Activated CD8-positive, alpha-beta memory T cell treated with anti-CD3 and anti-CD28 coated beads, Interleukin-2, amount 50 U/mL, for 1 hour (primary cell): Measurements from ENCODE around the gene DPP4.

Experiments used
- DNase-seq: peaks from one replicate; pipeline ENCODE4 v3.0.0-alpha.2; 2020; ENCODE audit errors: extremely low read depth

Gene DPP4

GRCh38 chr2:162073888-162074631 is at the start of gene DPP4:
Gene DPP4, minus strand, starts transcription at chr2:162074215. Its CDS starts 234 bp downstream, at chr2:162073981.
- DNase-seq: no peak

GRCh38 chr2:162118166-162119031 is 44.4 kb upstream of the DPP4 start:
- DNase-seq: no peak

DNA sequence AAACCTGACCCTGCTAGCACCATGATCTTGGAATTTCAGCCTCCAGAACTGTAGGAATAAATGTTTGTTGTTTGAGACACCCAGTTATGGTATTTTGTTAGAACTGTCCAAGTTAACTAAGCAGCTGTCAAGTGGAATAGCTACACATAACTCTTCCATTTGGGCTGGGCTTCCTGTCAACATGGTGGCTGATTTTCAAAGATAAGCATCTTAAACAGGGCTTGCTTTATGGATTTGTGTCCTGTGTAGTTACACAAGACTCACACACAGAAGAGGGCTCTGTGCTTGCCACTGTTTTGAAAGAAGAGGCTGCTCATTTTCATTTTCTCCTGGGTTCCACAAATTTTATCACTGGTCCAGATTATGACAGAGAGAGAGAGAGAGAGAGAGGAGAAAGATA is 42.3 kb upstream of the DPP4 start:
- DNase-seq: no peak

DNA sequence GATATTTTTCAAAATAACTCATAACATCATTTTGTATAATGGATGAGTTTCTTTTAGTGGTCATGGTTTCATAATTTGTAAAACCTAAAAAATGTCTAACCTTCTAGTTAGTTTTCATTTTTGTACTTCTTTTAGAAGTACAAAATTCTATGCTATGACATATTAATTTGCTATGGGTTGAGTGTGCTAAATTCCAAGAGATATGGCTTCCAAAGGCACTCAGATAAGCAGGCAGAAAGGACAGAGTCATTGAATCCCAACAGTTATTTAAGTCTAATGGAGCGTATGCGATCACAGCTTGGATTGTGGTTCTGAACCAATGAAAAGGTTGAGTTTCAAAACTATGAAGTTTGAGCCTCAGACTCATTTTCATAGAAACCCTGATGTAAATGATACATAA is 41.1 kb upstream of the DPP4 start:
- no peak for DNase-seq

DNA sequence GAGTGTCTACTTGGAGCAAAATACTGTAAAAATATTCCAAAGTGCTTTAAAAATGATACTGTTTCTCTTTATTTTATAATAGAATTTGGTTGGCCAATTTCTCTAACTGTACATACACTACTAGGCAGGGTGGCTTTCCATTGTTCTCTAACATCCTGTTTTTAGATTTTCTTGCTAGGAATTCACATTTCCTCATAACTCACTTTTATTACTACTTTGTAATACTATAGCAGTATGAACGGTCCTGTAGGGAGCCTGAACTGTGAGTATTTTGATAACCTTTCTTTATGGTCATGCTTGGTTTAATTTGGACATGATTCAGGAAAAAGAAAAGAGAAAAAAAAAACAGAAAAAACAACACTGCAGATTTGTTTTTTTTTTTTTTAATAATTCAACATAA is 40.3 kb upstream of the DPP4 start:
- DNase-seq: no peak

DNA sequence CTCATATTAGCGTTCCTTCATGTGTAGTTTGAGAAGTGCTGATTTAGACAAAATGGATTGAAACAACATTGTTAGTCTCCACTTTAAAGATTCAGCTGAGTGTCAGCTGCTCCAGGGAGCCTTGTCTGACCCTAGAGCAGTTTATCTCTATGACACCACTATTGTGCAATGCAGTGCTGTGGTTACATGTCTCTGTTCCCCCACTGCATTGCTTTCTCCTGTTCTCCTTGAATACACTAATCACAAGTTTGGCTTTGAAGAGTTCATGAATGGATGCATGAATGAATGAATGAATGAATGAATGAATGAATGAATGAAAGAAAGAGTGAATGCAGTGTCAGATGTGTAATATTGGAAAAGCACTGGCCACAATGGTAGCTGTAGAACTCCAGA is 39.8 kb upstream of the DPP4 start:
- DNase-seq: no peak

DNA sequence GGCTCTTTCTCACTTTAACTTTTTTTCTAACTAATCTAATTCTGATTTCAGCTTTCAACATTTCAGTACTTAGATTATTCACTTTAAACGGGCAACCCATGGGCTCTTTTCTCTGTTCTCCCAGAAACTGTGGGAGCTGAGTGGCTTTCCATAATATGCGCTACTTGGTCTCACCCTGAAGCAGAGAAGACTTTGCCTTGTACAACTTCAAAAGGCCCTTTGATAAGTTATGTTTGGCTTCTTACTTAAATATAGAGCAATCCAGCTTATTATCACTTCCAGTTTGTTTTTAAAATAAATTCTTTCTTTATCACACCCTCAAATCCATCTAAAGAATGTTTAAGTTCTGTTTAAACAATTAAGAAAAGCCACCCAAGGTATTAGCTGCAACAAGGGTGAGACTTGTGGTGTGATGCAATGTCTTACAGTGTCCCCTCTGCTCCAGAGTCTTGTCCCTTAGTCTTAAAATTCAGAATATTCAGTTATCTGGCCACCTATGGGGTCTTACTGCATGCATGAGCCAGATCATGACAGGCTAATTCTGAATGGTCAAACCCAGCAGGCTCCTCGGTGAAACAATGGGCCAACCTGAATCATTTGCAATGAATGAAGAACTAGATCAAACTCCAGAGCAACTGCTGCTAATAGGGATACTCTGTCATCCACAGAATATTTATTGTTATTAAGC is 39.2 kb upstream of the DPP4 start:
- DNase-seq: no peak

DNA sequence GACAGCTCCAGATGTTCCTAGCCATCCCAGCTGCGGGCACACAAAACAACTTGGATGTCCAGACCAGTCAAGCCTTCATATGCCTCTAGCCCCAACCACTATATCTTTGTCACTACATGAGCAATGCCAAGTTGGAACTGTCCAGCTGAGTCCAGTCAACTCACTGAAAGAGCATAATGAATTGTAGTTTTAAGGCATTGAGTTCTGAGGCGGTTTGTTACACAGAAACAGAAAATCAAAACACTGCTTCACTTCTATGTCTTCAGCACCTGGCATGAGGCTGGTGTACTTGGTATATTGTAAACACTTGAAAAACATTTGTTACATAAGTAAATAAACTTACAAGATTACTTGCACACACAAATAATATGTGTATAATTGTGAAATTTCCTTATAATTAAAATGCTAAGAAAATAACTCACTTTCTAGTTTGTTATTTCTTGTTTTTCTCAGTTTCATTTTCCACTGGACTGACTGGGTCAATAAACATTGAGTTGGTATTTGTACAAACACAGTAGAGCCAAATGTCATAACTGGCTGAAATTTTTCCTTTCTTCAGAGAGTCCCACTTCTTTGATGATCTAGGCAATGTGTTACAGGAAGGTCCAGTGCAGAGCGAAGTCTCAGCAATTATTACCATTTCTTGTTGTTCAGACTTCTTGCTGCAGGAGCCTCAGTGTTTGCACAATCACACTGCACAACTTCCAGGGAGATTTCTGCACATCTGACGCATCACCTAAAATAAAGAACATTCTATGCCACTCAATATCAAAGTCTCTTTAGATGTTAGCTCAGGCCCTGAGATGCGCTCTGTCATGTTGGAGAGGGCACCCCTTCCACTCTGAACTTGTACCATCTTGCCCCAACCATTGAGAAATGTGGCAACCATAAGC is 38.2 kb upstream of the DPP4 start:
- no peak for DNase-seq

DNA sequence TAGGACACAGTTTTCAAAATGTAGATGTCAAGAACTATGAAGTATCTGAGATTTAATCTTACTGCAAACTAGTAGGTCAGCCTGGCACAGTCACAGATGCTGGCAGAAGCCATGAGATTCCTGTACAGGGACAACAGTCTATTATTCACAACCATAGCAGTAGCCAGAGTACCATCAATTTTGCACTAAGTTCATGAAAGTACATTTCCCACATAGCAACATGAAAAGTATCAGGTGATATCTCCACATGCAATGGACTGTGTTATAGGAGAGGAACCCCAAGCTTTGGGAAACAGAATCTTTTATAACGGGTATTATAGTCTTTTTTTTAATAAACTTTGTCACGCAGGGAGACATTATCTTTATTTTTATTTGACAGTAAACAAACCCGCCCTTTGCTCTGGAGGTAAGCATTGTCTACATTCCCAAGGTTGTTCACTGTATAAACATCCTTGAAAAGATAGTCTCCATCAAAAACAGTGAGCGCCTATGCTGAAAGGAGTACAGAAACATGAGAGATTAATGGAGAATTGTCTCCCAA is 33.4 kb upstream of the DPP4 start:
- no peak for DNase-seq

- no peak for DNase-seq
Measured at GRCh38 chr2:162106746-162107145, 32.7 kb upstream of the DPP4 start.

- no peak for DNase-seq
Measured at GRCh38 chr2:162106146-162106551, 32.1 kb upstream of the DPP4 start.

GRCh38 chr2:162103443-162104009 is 29.5 kb upstream of the DPP4 start:
- no peak for DNase-seq

DNA sequence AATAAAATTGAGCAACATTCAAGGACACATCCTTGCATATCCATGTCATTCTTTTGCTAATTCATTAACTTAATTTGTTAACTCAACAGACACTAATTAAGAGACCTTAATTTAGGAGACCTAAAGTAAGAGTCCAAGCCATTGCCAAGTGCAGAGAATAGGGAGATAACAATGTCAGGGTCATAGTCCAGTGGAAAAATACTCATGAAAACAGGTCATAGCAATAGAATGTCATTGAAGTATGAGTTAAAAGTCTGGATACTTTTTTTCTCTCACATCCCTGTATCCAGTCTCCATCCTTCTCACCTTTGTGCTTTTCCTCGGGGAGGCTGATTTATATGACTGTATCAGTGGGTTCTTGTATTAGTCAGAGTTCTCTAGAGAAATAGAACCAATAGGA is 26.6 kb upstream of the DPP4 start:
- no peak for DNase-seq

GRCh38 chr2:162099836-162100235 is 25.8 kb upstream of the DPP4 start:
- no peak for DNase-seq

- no peak for DNase-seq
Measured at GRCh38 chr2:162092658-162093556, 18.9 kb upstream of the DPP4 start.

GRCh38 chr2:162092008-162092390 is 18.0 kb upstream of the DPP4 start:
- no peak for DNase-seq

DNA sequence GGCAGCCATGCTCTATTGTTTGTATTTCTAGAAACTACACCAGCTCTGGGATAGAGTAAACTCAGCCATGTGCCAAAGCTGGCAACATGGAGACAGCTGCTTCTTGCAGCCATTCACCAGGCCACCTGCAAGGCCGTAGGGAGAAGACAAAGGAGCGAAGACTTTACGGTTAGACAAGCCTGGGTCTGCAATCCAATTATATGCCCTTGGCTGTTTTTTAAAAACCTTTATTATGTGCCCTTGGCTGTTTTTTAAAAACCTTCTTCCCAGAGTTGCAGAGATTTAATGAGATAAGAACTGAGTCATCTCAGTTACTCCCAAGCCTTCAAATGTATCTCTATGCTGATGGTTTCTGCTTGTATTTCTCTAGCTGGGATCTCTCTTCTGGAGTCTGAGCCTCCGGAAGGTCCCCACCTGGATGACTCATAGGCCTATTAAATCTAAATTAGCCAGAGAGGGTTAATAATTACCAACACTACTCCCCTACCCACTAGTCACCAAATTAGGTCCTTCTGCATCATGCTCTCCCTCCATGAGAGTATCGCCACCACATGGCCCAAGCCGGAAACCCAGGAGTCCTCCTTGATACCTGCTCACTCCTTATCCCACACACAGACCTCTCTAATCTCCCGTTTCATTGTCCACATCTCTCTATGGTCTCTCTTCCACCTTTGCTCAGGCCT is 17.5 kb upstream of the DPP4 start:
- no peak for DNase-seq

GRCh38 chr2:162090109-162090508 is 16.1 kb upstream of the DPP4 start:
- no peak for DNase-seq

DNA sequence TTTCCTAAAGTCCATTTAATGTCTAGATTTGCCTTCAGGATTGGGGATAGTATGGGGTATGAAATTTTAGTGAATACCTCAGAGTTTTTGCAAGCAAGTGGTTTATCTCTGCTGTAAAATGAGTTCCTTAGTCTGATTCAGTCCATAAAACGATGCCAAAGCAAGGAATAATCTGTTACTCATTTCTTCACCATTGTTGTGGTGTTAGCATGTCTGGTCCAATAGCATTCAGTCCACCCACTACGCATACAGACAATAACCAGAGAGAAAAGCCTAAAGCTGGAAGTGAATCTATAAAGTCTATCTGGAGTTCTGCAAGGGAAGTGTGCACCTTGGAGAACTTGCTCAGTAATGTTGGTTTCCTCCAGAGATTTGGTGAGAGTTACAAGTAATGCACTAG is 12.9 kb upstream of the DPP4 start:
- no peak for DNase-seq
